ENCODE measurements around the gene PLXNA3.

DNA sequence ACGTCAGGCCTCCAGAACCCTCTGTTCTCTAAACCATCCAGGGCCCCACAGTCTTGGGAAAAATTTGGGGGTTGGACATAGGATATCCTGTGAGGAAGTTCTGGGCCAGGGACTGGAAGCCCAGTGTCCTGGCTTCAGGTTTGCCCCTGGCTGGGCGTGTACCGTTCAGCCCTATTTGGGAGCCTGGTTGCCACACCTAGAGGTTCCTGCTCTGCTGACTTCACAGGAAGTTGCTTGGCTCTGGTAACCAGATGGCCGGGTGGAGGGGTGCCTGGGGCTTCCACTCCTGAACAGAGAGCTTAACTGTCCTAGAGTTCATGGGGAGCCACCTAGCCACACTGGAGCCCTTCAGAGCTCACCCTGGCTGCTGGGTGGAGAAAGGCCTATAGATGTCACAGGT, 45.6 kb upstream of the PLXNA3 start:
- TF ChIP-seq, protein P1, sequence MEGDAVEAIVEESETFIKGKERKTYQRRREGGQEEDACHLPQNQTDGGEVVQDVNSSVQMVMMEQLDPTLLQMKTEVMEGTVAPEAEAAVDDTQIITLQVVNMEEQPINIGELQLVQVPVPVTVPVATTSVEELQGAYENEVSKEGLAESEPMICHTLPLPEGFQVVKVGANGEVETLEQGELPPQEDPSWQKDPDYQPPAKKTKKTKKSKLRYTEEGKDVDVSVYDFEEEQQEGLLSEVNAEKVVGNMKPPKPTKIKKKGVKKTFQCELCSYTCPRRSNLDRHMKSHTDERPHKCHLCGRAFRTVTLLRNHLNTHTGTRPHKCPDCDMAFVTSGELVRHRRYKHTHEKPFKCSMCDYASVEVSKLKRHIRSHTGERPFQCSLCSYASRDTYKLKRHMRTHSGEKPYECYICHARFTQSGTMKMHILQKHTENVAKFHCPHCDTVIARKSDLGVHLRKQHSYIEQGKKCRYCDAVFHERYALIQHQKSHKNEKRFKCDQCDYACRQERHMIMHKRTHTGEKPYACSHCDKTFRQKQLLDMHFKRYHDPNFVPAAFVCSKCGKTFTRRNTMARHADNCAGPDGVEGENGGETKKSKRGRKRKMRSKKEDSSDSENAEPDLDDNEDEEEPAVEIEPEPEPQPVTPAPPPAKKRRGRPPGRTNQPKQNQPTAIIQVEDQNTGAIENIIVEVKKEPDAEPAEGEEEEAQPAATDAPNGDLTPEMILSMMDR (conservative IDR thresholded peaks at IDR 0.05; ENCODE audit: low read depth in 2 of 2) = no peak
- no peak for TF ChIP-seq EZH2phosphoT487 (IDR thresholded peaks at IDR 0.05; ENCODE audit: unreplicated experiment)
- TF ChIP-seq ZNF331 (CRISPR knock-in tag; IDR thresholded peaks at IDR 0.05; ENCODE audit: low read depth) = no peak
- no peak for TF ChIP-seq EZH2 (IDR thresholded peaks at IDR 0.05; ENCODE audit: low read depth, unreplicated experiment)
- TF ChIP-seq NANOG (IDR thresholded peaks at IDR 0.05; ENCODE audit: borderline replicate concordance) = no peak
- TF ChIP-seq, protein P2, sequence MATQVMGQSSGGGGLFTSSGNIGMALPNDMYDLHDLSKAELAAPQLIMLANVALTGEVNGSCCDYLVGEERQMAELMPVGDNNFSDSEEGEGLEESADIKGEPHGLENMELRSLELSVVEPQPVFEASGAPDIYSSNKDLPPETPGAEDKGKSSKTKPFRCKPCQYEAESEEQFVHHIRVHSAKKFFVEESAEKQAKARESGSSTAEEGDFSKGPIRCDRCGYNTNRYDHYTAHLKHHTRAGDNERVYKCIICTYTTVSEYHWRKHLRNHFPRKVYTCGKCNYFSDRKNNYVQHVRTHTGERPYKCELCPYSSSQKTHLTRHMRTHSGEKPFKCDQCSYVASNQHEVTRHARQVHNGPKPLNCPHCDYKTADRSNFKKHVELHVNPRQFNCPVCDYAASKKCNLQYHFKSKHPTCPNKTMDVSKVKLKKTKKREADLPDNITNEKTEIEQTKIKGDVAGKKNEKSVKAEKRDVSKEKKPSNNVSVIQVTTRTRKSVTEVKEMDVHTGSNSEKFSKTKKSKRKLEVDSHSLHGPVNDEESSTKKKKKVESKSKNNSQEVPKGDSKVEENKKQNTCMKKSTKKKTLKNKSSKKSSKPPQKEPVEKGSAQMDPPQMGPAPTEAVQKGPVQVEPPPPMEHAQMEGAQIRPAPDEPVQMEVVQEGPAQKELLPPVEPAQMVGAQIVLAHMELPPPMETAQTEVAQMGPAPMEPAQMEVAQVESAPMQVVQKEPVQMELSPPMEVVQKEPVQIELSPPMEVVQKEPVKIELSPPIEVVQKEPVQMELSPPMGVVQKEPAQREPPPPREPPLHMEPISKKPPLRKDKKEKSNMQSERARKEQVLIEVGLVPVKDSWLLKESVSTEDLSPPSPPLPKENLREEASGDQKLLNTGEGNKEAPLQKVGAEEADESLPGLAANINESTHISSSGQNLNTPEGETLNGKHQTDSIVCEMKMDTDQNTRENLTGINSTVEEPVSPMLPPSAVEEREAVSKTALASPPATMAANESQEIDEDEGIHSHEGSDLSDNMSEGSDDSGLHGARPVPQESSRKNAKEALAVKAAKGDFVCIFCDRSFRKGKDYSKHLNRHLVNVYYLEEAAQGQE (IDR thresholded peaks at IDR 0.05; ENCODE audit: unreplicated experiment) = no peak

Data from GM23338 (cell line).